Liver (tissue), 3 donors: Measurements from ENCODE around the gene ANKRD23.

ENCODE experiments used
- FOXA1 ChIP-seq: IDR thresholded peaks from 2 replicates; pipeline ENCODE4 v1.6.1; 2016; ENCODE audit warnings: antibody characterized with exemption
- GABPA ChIP-seq, 2 donors: IDR thresholded peaks in 1 of 2; conservative IDR thresholded peaks in 1 of 2; 2 replicates each; pipeline ENCODE4 v1.6.1; 2016; ENCODE audit warnings: antibody characterized with exemption in 2 of 2, mild to moderate bottlenecking in 1 of 2, moderate library complexity in 1 of 2
- SP1 ChIP-seq: IDR thresholded peaks from 2 replicates; pipeline ENCODE4 v1.6.1; 2018; ENCODE audit warnings: antibody characterized with exemption, mild to moderate bottlenecking
- TAF1 ChIP-seq: conservative IDR thresholded peaks from 2 replicates; pipeline ENCODE4 v1.6.1; 2016; ENCODE audit warnings: antibody characterized with exemption, mild to moderate bottlenecking
- TF ChIP-seq, protein P1 (sequence below): fragments of 150-350 bp; IDR thresholded peaks from 2 replicates; pipeline ENCODE4 v1.5.1; 2017; ENCODE audit warnings: improper control_type of control experiment, low read depth, low read length; ENCODE audit not compliant: missing input control
- TF ChIP-seq, protein P2 (sequence below): IDR thresholded peaks from 2 replicates; pipeline ENCODE4 v1.6.1; 2016; ENCODE audit warnings: antibody characterized with exemption, mild to moderate bottlenecking
- TF ChIP-seq, protein P3 (sequence below): IDR thresholded peaks from 2 replicates; pipeline ENCODE4 v1.6.1; 2016; ENCODE audit warnings: antibody characterized with exemption
- TF ChIP-seq, protein P4 (sequence below): IDR thresholded peaks from 2 replicates; pipeline ENCODE4 v1.6.1; 2016; ENCODE audit warnings: antibody characterized with exemption
- donor health status: healthy.
- donor health status: healthy.

DNA sequence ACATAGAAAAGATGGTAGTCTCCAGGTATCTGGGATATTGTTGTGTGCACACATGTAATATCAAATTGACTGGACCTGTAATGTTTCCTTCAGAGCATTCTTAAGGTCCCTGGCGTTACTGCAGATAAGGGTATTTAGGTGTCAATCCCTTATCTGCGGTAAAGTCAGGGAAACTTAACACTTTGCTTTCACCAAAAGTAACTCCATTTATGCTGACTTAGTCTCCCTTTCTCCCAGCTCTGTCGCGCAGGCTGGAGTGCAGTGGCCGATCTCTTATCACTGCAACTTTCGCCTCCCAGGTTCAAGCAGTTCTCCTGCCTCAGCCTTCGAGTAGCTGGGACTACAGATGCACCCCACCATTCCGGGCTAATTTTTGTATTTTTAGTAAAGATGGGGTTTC, 25.9 kb downstream of the ANKRD23 start:
- TF ChIP-seq, protein P1, sequence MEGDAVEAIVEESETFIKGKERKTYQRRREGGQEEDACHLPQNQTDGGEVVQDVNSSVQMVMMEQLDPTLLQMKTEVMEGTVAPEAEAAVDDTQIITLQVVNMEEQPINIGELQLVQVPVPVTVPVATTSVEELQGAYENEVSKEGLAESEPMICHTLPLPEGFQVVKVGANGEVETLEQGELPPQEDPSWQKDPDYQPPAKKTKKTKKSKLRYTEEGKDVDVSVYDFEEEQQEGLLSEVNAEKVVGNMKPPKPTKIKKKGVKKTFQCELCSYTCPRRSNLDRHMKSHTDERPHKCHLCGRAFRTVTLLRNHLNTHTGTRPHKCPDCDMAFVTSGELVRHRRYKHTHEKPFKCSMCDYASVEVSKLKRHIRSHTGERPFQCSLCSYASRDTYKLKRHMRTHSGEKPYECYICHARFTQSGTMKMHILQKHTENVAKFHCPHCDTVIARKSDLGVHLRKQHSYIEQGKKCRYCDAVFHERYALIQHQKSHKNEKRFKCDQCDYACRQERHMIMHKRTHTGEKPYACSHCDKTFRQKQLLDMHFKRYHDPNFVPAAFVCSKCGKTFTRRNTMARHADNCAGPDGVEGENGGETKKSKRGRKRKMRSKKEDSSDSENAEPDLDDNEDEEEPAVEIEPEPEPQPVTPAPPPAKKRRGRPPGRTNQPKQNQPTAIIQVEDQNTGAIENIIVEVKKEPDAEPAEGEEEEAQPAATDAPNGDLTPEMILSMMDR, result no peak
- no peak for TF ChIP-seq TAF1
- TF ChIP-seq SP1, result no peak
- TF ChIP-seq FOXA1, result no peak
- no peak for TF ChIP-seq GABPA (IDR thresholded peaks at IDR 0.05 in 1 of 2, conservative IDR thresholded peaks at IDR 0.05 in 1 of 2)
- TF ChIP-seq, protein P2, sequence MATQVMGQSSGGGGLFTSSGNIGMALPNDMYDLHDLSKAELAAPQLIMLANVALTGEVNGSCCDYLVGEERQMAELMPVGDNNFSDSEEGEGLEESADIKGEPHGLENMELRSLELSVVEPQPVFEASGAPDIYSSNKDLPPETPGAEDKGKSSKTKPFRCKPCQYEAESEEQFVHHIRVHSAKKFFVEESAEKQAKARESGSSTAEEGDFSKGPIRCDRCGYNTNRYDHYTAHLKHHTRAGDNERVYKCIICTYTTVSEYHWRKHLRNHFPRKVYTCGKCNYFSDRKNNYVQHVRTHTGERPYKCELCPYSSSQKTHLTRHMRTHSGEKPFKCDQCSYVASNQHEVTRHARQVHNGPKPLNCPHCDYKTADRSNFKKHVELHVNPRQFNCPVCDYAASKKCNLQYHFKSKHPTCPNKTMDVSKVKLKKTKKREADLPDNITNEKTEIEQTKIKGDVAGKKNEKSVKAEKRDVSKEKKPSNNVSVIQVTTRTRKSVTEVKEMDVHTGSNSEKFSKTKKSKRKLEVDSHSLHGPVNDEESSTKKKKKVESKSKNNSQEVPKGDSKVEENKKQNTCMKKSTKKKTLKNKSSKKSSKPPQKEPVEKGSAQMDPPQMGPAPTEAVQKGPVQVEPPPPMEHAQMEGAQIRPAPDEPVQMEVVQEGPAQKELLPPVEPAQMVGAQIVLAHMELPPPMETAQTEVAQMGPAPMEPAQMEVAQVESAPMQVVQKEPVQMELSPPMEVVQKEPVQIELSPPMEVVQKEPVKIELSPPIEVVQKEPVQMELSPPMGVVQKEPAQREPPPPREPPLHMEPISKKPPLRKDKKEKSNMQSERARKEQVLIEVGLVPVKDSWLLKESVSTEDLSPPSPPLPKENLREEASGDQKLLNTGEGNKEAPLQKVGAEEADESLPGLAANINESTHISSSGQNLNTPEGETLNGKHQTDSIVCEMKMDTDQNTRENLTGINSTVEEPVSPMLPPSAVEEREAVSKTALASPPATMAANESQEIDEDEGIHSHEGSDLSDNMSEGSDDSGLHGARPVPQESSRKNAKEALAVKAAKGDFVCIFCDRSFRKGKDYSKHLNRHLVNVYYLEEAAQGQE, result no peak
- TF ChIP-seq, protein P3, sequence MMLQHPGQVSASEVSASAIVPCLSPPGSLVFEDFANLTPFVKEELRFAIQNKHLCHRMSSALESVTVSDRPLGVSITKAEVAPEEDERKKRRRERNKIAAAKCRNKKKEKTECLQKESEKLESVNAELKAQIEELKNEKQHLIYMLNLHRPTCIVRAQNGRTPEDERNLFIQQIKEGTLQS, result no peak
- TF ChIP-seq, protein P4, sequence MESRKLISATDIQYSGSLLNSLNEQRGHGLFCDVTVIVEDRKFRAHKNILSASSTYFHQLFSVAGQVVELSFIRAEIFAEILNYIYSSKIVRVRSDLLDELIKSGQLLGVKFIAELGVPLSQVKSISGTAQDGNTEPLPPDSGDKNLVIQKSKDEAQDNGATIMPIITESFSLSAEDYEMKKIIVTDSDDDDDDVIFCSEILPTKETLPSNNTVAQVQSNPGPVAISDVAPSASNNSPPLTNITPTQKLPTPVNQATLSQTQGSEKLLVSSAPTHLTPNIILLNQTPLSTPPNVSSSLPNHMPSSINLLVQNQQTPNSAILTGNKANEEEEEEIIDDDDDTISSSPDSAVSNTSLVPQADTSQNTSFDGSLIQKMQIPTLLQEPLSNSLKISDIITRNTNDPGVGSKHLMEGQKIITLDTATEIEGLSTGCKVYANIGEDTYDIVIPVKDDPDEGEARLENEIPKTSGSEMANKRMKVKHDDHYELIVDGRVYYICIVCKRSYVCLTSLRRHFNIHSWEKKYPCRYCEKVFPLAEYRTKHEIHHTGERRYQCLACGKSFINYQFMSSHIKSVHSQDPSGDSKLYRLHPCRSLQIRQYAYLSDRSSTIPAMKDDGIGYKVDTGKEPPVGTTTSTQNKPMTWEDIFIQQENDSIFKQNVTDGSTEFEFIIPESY, result no peak
